ENCODE results near the gene LYPD5.

- TF ChIP-seq POLR2A (IDR thresholded peaks at IDR 0.05) (no peak), CTCF (IDR thresholded peaks at IDR 0.05 in 8 of 11, conservative IDR thresholded peaks at IDR 0.05 in 3 of 11) (no peak)
These were observed 46.6 kb upstream of the LYPD5 start for GRCh38 chr19:43848821-43849220.

All from spleen (tissue), 7 donors.